OCI-LY1 (cell line): ENCODE data around the gene MIGA1.

Source experiments
- EZH2 ChIP-seq: fragments of 200-600 bp; sonication (generic), shearing (Covaris generic); IDR thresholded peaks from 2 replicates; pipeline ENCODE4 v1.8.0; 2017; ENCODE audit warnings: borderline replicate concordance, mixed run types, mild to moderate bottlenecking, antibody characterized with exemption, low read length, moderate library complexity, mixed read lengths
- TF ChIP-seq, protein P1 (sequence below): fragments of 200-600 bp; sonication (generic), shearing (Covaris generic); IDR thresholded peaks from 2 replicates; pipeline ENCODE4 v1.5.1; 2017; ENCODE audit warnings: mild to moderate bottlenecking, antibody characterized with exemption, low read length, moderate library complexity, mixed read lengths

DNA sequence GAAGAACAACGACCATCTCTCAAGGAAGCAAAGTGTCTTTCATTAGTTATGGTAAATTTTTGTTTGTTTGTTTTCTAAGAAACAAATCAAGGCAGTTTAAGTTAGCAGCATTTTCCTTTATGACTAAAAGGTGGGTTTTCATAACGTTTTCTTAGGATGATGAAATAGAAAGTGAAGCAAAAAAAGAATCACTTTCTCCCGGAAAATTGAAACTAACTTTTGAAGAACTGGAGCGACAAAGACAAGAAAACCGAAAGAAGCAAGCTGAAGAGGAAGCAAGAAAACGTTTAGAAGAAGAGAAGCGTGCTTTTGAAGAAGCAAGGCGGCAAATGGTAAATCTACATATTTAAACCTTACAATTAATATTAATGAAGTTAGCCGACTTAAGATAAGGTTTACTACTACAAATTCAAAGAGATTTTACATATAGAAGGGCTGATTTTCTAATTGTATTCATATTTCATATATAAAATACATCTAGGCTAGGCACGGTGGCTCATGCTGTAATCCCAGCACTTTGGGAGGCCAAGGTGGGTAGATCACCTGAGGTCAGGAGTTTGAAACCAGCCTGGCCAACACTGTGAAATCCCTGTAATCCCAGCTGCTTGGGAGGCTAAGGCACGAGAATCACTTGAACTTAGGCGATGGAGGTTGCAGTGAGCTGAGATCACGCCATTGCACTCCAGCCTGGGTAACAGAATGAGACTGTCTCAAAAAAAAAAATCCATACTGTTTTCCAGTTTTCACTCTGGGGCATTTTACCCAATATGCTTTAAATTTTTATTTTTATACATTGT, 147.3 kb downstream of the MIGA1 start:
- TF ChIP-seq, protein P1, sequence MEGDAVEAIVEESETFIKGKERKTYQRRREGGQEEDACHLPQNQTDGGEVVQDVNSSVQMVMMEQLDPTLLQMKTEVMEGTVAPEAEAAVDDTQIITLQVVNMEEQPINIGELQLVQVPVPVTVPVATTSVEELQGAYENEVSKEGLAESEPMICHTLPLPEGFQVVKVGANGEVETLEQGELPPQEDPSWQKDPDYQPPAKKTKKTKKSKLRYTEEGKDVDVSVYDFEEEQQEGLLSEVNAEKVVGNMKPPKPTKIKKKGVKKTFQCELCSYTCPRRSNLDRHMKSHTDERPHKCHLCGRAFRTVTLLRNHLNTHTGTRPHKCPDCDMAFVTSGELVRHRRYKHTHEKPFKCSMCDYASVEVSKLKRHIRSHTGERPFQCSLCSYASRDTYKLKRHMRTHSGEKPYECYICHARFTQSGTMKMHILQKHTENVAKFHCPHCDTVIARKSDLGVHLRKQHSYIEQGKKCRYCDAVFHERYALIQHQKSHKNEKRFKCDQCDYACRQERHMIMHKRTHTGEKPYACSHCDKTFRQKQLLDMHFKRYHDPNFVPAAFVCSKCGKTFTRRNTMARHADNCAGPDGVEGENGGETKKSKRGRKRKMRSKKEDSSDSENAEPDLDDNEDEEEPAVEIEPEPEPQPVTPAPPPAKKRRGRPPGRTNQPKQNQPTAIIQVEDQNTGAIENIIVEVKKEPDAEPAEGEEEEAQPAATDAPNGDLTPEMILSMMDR: no peak
- no peak for TF ChIP-seq EZH2
